Body of pancreas (tissue), 4 donors: ENCODE measurements around the gene BEAN1. TPM values are rescaled to one million over a fixed set of nuclear protein-coding genes. Genes with fewer than 3 reads are reported as not detected.

Experiments
- ATAC-seq: fragments of 150-250 bp; one replicate; pipeline ENCODE4 v1.9.1; 2016
- DNase-seq, 4 donors: peaks; one replicate each; pipeline ENCODE4 v3.0.0-alpha.2; 2019
- H3K27ac ChIP-seq, 4 donors: fragments of 200-600 bp; sonication (generic); 1 replicate in 3 of 4; 2 replicates in 1 of 4; pipeline versions ENCODE4 v1.5.1 to v1.6.1; 2016 to 2019; ENCODE audit warnings: mild to moderate bottlenecking in 1 of 4, mixed read lengths in 1 of 4, moderate library complexity in 1 of 4
- H3K27me3 ChIP-seq, 2 donors: fragments of 200-600 bp; sonication (generic); one replicate each; pipeline ENCODE4 v1.6.0; 2016; ENCODE audit warnings: mild to moderate bottlenecking in 1 of 2
- H3K36me3 ChIP-seq, 2 donors: fragments of 200-600 bp; sonication (generic); replicated peaks in 1 of 2; 2 replicates each; pipeline ENCODE4 v1.5.1; 2016; ENCODE audit warnings: low read depth in 2 of 2; ENCODE audit not compliant: insufficient read depth in 1 of 2
- H3K4me1 ChIP-seq: fragments of 200-600 bp; sonication (generic); one replicate; pipeline ENCODE4 v1.6.0; 2016
- H3K4me3 ChIP-seq, 2 donors: fragments of 200-600 bp; sonication (generic); 1 replicate in 1 of 2; 2 replicates in 1 of 2; pipeline ENCODE4 v1.5.1; 2016 to 2019
- H3K9me3 ChIP-seq, 3 donors: fragments of 200-600 bp; sonication (generic); 1 replicate in 2 of 3; 2 replicates in 1 of 3; pipeline ENCODE4 v1.5.1; 2016
- POLR2A ChIP-seq, 3 donors: fragments of 450-650 bp; IDR thresholded peaks; one replicate each; pipeline ENCODE4 v1.6.1; 2016; ENCODE audit warnings: antibody characterized with exemption in 3 of 3, mild to moderate bottlenecking in 2 of 3
- WGBS, 2 donors: methylation state at CpG; one replicate each; pipeline ENCODE4 v1.1.5; 2017; 5-methylcytosine and 5-hydroxymethylcytosine counted together
- intact Hi-C: fragments of 100-400 bp; cut with DNase I; formaldehyde crosslinking; loops from one replicate; pipeline ENCODE4 v1.15.1; 2023
- total RNA-seq, 2 donors: library from RNA; depleted of rRNA; stranded (reverse); fragments of >200 nt; gene quantifications; one replicate each; pipeline ENCODE4 v1.1.0, GENCODE V29; 2016
- TF ChIP-seq, protein P1 (sequence below), 7 experiments: fragments of 450-650 bp in 4 of 7; fragments of 200-600 bp in 3 of 7; sonication (generic) in 3 of 7; IDR thresholded peaks; one replicate each; pipeline ENCODE4 v1.5.1; 2016 to 2019; ENCODE audit warnings: antibody characterized with exemption in 7 of 7

Gene BEAN1
- total RNA-seq, 2 donors from 2014 or later = not detected

- ATAC-seq = peak; percentile 66
- H3K4me1 ChIP-seq = peaks cover 60% of the 10 kb centered on the region
- intact Hi-C loops = no loop called here
- TF ChIP-seq, protein P1, sequence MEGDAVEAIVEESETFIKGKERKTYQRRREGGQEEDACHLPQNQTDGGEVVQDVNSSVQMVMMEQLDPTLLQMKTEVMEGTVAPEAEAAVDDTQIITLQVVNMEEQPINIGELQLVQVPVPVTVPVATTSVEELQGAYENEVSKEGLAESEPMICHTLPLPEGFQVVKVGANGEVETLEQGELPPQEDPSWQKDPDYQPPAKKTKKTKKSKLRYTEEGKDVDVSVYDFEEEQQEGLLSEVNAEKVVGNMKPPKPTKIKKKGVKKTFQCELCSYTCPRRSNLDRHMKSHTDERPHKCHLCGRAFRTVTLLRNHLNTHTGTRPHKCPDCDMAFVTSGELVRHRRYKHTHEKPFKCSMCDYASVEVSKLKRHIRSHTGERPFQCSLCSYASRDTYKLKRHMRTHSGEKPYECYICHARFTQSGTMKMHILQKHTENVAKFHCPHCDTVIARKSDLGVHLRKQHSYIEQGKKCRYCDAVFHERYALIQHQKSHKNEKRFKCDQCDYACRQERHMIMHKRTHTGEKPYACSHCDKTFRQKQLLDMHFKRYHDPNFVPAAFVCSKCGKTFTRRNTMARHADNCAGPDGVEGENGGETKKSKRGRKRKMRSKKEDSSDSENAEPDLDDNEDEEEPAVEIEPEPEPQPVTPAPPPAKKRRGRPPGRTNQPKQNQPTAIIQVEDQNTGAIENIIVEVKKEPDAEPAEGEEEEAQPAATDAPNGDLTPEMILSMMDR (IDR thresholded peaks at IDR 0.05) = no peak
- TF ChIP-seq POLR2A (IDR thresholded peaks at IDR 0.05) = peak in 2 of 3 donors; percentile 25 to 39
- 60% methylated on average over 7 of the region's 7 CpGs for WGBS, 2 donors
- no peaks in the 10 kb centered on the region for H3K27me3 ChIP-seq
- H3K4me3 ChIP-seq = no peak overlapping the region
- DNase-seq = peak; percentile 39 to 76 (median 62)
- H3K9me3 ChIP-seq = no peaks in the 10 kb centered on the region
- H3K27ac ChIP-seq = peak overlapping the region; percentile 66 to 92 (median 84)
- no peaks in the 10 kb centered on the region for H3K36me3 ChIP-seq
Measured at GRCh38 chr16:66508248-66508913, 81.3 kb downstream of the BEAN1 start.

GRCh38 chr16:66508914-66509496 is 81.9 kb downstream of the BEAN1 start:
- DNase-seq = peak in 1 of 4 donors; percentile 13
- ATAC-seq = no peak
- peaks cover 66% of the 10 kb centered on the region for H3K4me1 ChIP-seq
- intact Hi-C loops = no loop called here
- no peaks in the 10 kb centered on the region for H3K9me3 ChIP-seq
- TF ChIP-seq, protein P1 (IDR thresholded peaks at IDR 0.05) = no peak
- no peak for TF ChIP-seq POLR2A (IDR thresholded peaks at IDR 0.05)
- H3K27ac ChIP-seq = peak overlapping the region; percentile 66 to 92 (median 84)
- H3K27me3 ChIP-seq = no peaks in the 10 kb centered on the region
- H3K36me3 ChIP-seq = no peaks in the 10 kb centered on the region
- WGBS, 2 donors = 91 to 93% methylated on average over 9 of the region's 9 CpGs
- H3K4me3 ChIP-seq = no peak overlapping the region

- TF ChIP-seq, protein P1 (IDR thresholded peaks at IDR 0.05) = no peak
- Histone ChIP-seq H3K4me1 (peaks cover 66% of the 10 kb centered on the region), H3K9me3 (no peaks in the 10 kb centered on the region), H3K4me3 (no peak overlapping the region), H3K36me3 (no peaks in the 10 kb centered on the region), H3K27me3 (no peaks in the 10 kb centered on the region), H3K27ac (peak overlapping the region; percentile 37 to 92 (median 84))
- DNase-seq (peak in 1 of 4 donors; percentile 16), ATAC-seq (no peak)
- WGBS, 2 donors = 94 to 97% methylated on average over 5 of the region's 5 CpGs
- intact Hi-C loops = no loop called here
Measured at GRCh38 chr16:66509576-66509975, 82.5 kb downstream of the BEAN1 start.

- peak overlapping the region; percentile 76 to 92 (median 91) for H3K27ac ChIP-seq
- ATAC-seq = peak; percentile 58
- peaks cover 69% of the 10 kb centered on the region for H3K4me1 ChIP-seq
Measured at GRCh38 chr16:66510298-66510697, 83.2 kb downstream of the BEAN1 start.

More at GRCh38 chr16:66510298-66510697, 83.2 kb downstream of the BEAN1 start:
- no peak for TF ChIP-seq POLR2A (IDR thresholded peaks at IDR 0.05)
- TF ChIP-seq, protein P1 (IDR thresholded peaks at IDR 0.05) = peak in 1 of 7 experiments; percentile 19
- 19 to 54% methylated on average over 5 of the region's 5 CpGs for WGBS, 2 donors
- DNase-seq = peak; percentile 76 to 93 (median 89)
- intact Hi-C loops = no loop called here
- Histone ChIP-seq H3K27me3 (no peaks in the 10 kb centered on the region), H3K36me3 (no peaks in the 10 kb centered on the region), H3K9me3 (no peaks in the 10 kb centered on the region), H3K4me3 (no peak overlapping the region)
